ENCODE measurements around the gene POC1B.
"Not testable (repeated sequence)": the region's sequence is repeated elsewhere in the genome, so short reads cannot be mapped to it uniquely, and the experiment has no call there.

POC1B gene

DNA sequence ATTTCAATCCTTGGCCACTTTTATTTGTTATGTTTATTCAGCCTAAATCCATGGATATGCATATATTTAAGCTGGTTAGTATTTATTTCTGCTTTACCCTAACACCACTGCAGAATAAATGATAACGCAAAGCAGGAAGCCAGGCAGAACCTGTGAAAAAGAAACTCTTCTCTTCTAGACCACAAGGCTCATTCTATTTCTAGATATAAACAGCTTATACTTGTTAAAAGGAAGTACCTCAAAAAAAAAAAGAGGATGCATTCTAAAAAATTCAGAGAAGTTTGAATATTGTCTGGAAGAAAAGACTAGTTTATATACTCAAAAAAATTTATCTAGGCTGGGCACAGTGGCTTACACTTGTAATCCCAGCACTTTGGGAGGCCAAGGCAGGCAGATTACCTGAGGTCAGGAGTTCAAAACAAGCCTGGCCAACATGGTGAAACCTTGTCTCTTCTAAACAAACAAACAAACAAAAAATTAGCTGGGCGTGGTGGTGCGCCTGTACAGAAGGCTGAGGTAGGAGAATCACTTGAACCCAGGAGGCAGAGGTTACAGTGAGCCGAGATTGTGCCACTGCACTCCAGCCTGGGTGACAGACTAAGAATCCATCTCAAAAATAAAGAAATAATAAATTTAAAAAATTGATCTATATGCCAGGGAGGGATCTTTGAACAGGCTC is 57.1 kb downstream of the POC1B start:
- DNase-seq (ENCODE audit: low read depth), result no peak
- TF ChIP-seq, protein P1, sequence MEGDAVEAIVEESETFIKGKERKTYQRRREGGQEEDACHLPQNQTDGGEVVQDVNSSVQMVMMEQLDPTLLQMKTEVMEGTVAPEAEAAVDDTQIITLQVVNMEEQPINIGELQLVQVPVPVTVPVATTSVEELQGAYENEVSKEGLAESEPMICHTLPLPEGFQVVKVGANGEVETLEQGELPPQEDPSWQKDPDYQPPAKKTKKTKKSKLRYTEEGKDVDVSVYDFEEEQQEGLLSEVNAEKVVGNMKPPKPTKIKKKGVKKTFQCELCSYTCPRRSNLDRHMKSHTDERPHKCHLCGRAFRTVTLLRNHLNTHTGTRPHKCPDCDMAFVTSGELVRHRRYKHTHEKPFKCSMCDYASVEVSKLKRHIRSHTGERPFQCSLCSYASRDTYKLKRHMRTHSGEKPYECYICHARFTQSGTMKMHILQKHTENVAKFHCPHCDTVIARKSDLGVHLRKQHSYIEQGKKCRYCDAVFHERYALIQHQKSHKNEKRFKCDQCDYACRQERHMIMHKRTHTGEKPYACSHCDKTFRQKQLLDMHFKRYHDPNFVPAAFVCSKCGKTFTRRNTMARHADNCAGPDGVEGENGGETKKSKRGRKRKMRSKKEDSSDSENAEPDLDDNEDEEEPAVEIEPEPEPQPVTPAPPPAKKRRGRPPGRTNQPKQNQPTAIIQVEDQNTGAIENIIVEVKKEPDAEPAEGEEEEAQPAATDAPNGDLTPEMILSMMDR (conservative IDR thresholded peaks at IDR 0.05; ENCODE audit: low read depth, low read length), result no peak
- no peak overlapping the region for H3K4me3 ChIP-seq (ENCODE audit: low read length)

DNA sequence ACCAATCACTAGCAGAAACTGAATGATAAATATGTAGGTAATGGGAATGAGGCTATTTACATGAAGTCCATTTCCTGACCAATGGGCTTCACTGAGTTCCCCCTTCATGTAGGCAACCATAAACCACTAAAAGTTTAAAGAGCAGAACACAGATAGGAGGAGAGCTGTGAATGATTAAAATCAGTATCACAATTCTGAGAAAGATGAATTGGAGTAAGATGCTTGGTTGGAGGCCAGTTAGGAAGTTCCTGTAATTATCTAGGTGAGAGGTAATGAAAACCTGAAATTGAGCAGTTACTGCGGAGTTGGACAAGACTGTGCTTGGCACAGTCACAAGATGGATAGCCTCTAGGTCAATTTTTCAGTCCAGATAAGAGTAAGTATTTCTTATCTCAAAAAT is 57.8 kb downstream of the POC1B start:
- TF ChIP-seq, protein P1 (conservative IDR thresholded peaks at IDR 0.05; ENCODE audit: low read depth, low read length), result no peak
- no peak for DNase-seq (ENCODE audit: low read depth)
- no peak overlapping the region for H3K4me3 ChIP-seq (ENCODE audit: low read length)

DNA sequence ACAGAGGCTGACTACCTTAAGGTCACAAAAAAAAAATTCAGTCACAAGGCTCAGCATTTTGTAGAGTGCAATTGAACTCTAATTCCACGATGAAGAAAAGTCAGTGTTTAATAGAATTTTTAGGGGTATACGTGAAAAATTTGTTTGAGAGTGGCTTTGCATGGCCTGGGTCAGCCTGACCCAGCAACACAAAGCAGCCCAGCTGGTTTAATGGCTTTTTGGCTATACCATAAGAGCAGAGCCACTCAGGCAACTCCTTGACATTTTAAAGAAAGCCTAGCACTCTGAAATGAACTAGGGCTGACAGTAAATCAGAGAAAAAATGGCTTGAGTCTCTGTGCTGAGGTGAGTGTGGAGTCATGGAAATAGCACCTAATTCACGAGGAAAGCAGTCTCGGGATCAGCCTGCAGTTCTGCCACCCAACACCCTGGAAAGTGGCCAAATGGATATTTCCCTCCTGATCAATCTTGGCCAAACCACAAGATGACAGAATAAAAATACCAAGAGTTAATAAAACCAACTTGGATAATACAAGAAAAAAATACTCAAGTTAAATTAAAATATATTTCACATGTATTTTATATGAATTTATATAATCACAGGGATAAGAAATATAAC is 60.8 kb downstream of the POC1B start:
- H3K4me3 ChIP-seq (ENCODE audit: low read length), result no peak overlapping the region
- peak; percentile 62 for DNase-seq (ENCODE audit: low read depth)
- TF ChIP-seq, protein P1 (conservative IDR thresholded peaks at IDR 0.05; ENCODE audit: low read depth, low read length), result no peak

DNA sequence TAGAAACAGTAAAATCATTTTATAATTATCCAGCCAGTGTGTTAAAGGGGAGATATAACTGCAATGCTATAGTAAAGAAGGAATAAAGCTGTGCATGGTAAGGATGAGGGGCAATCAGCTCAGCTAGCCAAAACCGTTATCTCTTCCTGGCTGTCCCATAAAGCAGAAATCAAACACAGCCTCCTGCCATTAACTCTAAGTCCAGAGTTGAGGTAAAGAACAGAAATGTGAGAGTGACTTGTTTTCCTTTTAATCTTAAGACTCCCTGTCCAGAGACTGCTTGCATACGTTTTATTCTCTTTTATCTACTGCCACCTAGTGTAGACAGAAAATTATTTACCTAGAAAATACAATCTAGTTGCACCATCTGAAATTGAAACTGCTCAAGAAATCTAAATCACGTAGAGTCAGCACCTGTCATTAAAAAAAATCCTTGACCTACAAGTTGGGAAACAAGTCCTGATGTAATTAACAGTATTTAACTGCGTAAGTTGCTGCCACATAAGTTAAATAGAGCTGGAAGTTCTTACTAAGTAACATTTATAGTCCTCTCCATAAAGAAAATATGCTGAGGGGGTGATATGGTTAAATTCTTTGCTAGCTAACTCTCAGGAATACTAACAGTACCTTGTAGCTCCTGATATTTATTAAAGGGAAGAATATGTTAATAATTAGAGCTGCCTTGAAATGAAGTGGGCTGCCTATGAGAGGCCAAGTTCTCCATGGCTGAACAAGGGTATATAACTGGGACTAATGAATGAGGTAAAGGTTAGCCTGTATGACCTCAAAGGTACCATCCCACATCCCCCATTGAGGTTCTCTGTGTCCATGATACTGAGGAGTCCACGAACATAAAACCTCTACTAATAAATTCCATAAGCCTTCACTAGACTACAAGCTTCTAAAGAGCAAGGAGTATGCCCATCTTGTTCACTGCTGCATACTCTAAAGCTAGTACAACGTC is 63.9 kb downstream of the POC1B start:
- H3K4me3 ChIP-seq (ENCODE audit: low read length), result no peak overlapping the region
- TF ChIP-seq, protein P1 (conservative IDR thresholded peaks at IDR 0.05; ENCODE audit: low read depth, low read length), result peak; percentile 46
- DNase-seq (ENCODE audit: low read depth), result peak; percentile 43

DNA sequence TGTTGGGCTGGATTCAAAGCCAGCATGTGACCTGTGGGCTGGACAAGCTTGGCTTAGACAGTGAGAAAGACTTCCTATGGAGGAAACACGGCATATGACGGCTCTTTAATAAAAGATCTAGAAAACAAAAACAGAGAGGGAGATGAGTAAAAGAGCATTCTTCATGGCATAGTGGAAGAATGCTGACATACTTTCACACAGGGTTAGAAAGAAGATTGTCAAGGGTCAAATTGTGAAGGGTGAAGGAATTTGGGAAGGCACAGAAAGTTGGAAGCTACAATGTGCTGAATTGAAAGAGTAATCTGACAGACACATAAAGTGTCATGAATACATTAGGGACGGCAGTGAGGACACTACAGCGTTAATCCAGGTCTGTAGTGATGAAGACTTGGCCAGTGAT is 64.7 kb downstream of the POC1B start:
- H3K4me3 ChIP-seq (ENCODE audit: low read length), result no peak overlapping the region

DNA sequence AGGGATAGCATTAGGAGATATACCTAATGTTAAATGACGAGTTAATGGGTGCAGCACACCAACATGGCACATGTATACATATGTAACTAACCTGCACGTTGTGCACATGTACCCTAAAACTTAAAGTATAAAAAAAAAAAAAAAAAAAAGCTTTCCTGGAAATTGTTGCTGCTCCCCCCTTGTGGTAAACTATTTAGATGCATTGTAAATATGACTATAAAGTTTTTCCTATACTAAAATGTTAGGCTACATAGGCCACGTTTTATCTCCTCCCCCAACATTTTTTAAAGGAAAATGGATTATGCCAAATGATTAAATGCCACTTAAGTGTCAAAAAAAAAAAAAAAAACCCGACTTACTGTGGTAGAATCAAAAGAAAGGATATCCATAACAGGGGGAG is 66.6 kb downstream of the POC1B start:
- not testable (repeated sequence) for H3K4me3 ChIP-seq (ENCODE audit: low read length); DNase-seq (ENCODE audit: low read depth)
- TF ChIP-seq, protein P1 (conservative IDR thresholded peaks at IDR 0.05; ENCODE audit: low read depth, low read length), result peak; percentile 37

More for the DNA sequence above, 64.7 kb downstream of the POC1B start:
- DNase-seq (ENCODE audit: low read depth), result no peak
- TF ChIP-seq, protein P1 (conservative IDR thresholded peaks at IDR 0.05; ENCODE audit: low read depth, low read length), result no peak
